DOHH2 (cell line): ENCODE data around the gene KIFBP.
"Not testable (repeated sequence)": the region's sequence is repeated elsewhere in the genome, so short reads cannot be mapped to it uniquely, and the experiment has no call there.

Experiments used
- H3F3A ChIP-seq: fragments of 200-600 bp; sonication (generic), shearing (Covaris generic); 2 replicates; pipeline ENCODE4 v1.6.0; 2016; ENCODE audit warnings: antibody characterized with exemption, mild to moderate bottlenecking; ENCODE audit not compliant: control insufficient read depth, insufficient read depth
- H3K27ac ChIP-seq: fragments of 200-600 bp; sonication (generic); 2 replicates; pipeline ENCODE4 v1.5.1; 2014; ENCODE audit warnings: low read depth, mild to moderate bottlenecking, low read length, moderate library complexity
- H3K27me3 ChIP-seq: fragments of 200-600 bp; sonication (generic); 2 replicates; pipeline ENCODE4 v1.6.1; 2014; ENCODE audit warnings: mild to moderate bottlenecking, low read length, mixed read lengths; ENCODE audit not compliant: control insufficient read depth
- H3K36me3 ChIP-seq: fragments of 200-600 bp; sonication (generic); 2 replicates; pipeline ENCODE4 v1.6.1; 2014; ENCODE audit warnings: mild to moderate bottlenecking, low read length, moderate library complexity, mixed read lengths; ENCODE audit not compliant: control insufficient read depth
- H3K4me1 ChIP-seq: fragments of 200-600 bp; sonication (generic); 2 replicates; pipeline ENCODE4 v1.6.1; 2014; ENCODE audit warnings: mild to moderate bottlenecking, low read length, mixed read lengths; ENCODE audit not compliant: control insufficient read depth
- H3K4me2 ChIP-seq: fragments of 200-600 bp; sonication (generic); 2 replicates; pipeline ENCODE4 v1.6.0; 2014; ENCODE audit warnings: mild to moderate bottlenecking, low read length, moderate library complexity
- H3K4me3 ChIP-seq: fragments of 200-600 bp; sonication (generic); 2 replicates; pipeline ENCODE4 v1.5.1; 2014; ENCODE audit warnings: mild to moderate bottlenecking, low read length, mixed read lengths
- H3K79me2 ChIP-seq: fragments of 200-600 bp; sonication (generic); 2 replicates; pipeline ENCODE4 v1.6.1; 2014; ENCODE audit warnings: mild to moderate bottlenecking, low read length, mixed read lengths; ENCODE audit not compliant: control insufficient read depth
- H3K9me2 ChIP-seq: fragments of 200-600 bp; sonication (generic); replicated peaks from 2 replicates; pipeline ENCODE4 v1.6.1; 2014; ENCODE audit warnings: mild to moderate bottlenecking, low read length, mixed read lengths; ENCODE audit not compliant: control insufficient read depth
- H3K9me3 ChIP-seq: fragments of 200-600 bp; sonication (generic); 2 replicates; pipeline ENCODE4 v1.6.1; 2014; ENCODE audit warnings: antibody characterized with exemption, low read length, mixed read lengths; ENCODE audit not compliant: control insufficient read depth, insufficient read depth
- H4K20me1 ChIP-seq: fragments of 200-600 bp; sonication (generic); 2 replicates; pipeline ENCODE4 v1.6.0; 2014; ENCODE audit warnings: low read depth, mild to moderate bottlenecking, antibody characterized with exemption, low read length, moderate library complexity; ENCODE audit not compliant: control insufficient read depth, insufficient read depth
- EZH2phosphoT487 ChIP-seq: fragments of 200-600 bp; sonication (generic); IDR thresholded peaks from 2 replicates; pipeline ENCODE4 v1.6.1; 2017; ENCODE audit warnings: borderline replicate concordance, mild to moderate bottlenecking, antibody characterized with exemption, low read length, moderate library complexity, mixed read lengths
- TF ChIP-seq, protein P1 (sequence below): fragments of 200-600 bp; sonication (generic); IDR thresholded peaks from one replicate; pipeline ENCODE4 v1.5.1; 2014; ENCODE audit warnings: antibody characterized with exemption, mild to moderate bottlenecking, low read depth, low read length; ENCODE audit not compliant: poor library complexity, severe bottlenecking

KIFBP gene

DNA sequence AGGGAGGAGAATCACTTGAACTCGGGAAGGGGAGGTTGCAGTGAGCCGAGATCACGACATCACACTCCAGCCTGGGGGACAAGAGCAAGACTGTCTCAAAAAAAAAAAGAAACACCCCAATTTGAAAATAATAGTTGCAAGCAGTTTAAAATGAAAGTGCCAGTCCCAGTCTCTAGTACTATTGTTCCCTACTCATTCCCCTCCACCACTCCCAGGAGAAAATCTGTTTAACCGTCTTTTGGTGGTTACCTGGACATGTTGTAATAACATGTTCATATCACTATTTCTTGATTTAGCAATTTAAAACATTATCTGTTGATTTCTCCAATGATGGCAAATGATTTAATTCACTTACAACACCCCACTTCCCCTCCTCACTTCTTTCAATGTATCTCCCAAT lies 44.7 kb downstream of the KIFBP start:
- H3K4me2 ChIP-seq, result no peak overlapping the region
- H3K9me3 ChIP-seq, result peaks cover 10% of the 10 kb centered on the region
- no peaks in the 10 kb centered on the region for H3F3A ChIP-seq
- H3K4me3 ChIP-seq, result no peak overlapping the region
- no peaks in the 10 kb centered on the region for H3K36me3 ChIP-seq
- H3K79me2 ChIP-seq, result no peaks in the 10 kb centered on the region
- no peaks in the 10 kb centered on the region for H3K4me1 ChIP-seq
- H3K27me3 ChIP-seq, result no peaks in the 10 kb centered on the region; the same call in 1 of the 2 replicates
- no peaks in the 10 kb centered on the region for H3K9me2 ChIP-seq
- no peaks in the 10 kb centered on the region for H4K20me1 ChIP-seq
- TF ChIP-seq, protein P1, sequence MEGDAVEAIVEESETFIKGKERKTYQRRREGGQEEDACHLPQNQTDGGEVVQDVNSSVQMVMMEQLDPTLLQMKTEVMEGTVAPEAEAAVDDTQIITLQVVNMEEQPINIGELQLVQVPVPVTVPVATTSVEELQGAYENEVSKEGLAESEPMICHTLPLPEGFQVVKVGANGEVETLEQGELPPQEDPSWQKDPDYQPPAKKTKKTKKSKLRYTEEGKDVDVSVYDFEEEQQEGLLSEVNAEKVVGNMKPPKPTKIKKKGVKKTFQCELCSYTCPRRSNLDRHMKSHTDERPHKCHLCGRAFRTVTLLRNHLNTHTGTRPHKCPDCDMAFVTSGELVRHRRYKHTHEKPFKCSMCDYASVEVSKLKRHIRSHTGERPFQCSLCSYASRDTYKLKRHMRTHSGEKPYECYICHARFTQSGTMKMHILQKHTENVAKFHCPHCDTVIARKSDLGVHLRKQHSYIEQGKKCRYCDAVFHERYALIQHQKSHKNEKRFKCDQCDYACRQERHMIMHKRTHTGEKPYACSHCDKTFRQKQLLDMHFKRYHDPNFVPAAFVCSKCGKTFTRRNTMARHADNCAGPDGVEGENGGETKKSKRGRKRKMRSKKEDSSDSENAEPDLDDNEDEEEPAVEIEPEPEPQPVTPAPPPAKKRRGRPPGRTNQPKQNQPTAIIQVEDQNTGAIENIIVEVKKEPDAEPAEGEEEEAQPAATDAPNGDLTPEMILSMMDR, result no peak
- TF ChIP-seq EZH2phosphoT487, result no peak
- no peak overlapping the region for H3K27ac ChIP-seq

DNA sequence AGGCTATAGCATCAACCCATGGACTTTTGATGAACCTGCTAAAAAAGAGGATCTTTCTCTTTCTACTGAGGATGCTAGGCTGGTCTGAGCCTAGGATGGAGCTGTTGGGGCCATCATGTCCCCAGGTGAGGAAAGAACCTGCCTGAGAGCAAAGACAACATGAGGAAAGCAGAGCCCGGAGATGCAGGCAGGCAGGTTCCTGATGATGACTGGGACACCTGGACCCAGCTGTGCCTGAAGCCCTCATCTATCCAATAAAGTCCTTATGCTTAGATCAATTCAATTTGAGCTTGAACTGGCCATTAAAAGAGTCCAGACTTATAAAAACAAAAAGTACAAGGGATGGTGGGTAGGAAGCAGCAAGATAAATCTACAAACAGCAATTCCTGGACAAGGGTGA lies 48.9 kb downstream of the KIFBP start:
- Histone ChIP-seq H3K9me3 (no peaks in the 10 kb centered on the region), H3K36me3 (no peaks in the 10 kb centered on the region), H3K4me1 (no peaks in the 10 kb centered on the region), H3K27ac (no peak overlapping the region), H3K4me3 (no peak overlapping the region), H3F3A (no peaks in the 10 kb centered on the region), H3K27me3 (no peaks in the 10 kb centered on the region), H4K20me1 (no peaks in the 10 kb centered on the region), H3K4me2 (no peak overlapping the region), H3K9me2 (no peaks in the 10 kb centered on the region), H3K79me2 (no peaks in the 10 kb centered on the region)
- TF ChIP-seq, protein P1, result no peak
- TF ChIP-seq EZH2phosphoT487, result no peak

DNA sequence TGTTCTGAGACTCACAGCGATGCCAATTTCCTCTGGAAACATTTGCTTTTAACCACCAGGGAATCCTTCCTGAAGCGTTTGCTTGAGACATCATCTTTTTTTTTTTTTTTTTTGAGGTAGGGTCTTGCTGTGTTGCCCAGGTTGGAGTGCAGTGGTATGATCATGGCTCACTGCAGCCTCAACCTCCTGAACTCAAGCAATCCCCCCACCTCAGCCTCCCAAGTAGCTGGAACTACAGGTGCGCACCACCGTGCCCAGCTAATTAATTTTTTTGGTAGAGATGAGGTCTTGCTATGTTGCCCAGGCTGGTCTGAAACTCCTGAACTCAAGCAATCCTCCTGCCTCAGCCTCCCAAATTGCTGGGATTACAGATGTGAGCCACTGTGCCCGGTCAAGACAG lies 52.3 kb downstream of the KIFBP start:
- H3K4me3 ChIP-seq, H3F3A ChIP-seq, H3K36me3 ChIP-seq, H3K9me3 ChIP-seq, H3K27ac ChIP-seq, H3K9me2 ChIP-seq, H3K79me2 ChIP-seq, H3K4me2 ChIP-seq, H4K20me1 ChIP-seq, H3K27me3 ChIP-seq: not testable (repeated sequence)
- H3K4me1 ChIP-seq, result peaks cover 15% of the 10 kb centered on the region

DNA sequence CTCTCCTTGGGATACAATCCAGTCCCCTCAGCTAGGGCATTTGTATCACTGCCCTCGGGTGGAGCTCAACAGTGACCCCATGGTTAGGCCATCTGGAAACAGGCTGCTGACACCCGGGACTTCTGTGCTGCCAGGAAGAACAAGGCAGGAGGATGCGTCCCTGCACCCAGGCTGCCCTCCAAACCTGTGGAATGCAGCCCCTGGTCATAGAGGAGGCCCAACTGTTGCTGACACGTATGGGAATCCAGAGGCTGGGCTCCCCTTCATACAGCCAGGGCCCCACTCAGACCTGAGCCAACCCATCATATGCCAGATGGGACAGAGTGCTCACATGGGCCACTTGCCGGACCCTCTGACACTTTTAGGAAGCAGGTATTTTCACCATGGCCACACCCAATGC lies 53.8 kb downstream of the KIFBP start:
- no peak overlapping the region for H3K27ac ChIP-seq
- H3K4me1 ChIP-seq, result peaks cover 15% of the 10 kb centered on the region
- H3K4me3 ChIP-seq, result no peak overlapping the region
- H3K79me2 ChIP-seq, result no peaks in the 10 kb centered on the region
- TF ChIP-seq EZH2phosphoT487, result no peak
- TF ChIP-seq, protein P1, result no peak
- no peaks in the 10 kb centered on the region for H3F3A ChIP-seq
- H3K4me2 ChIP-seq, result no peak overlapping the region
- no peaks in the 10 kb centered on the region for H3K9me2 ChIP-seq
- H4K20me1 ChIP-seq, result no peaks in the 10 kb centered on the region
- no peaks in the 10 kb centered on the region for H3K9me3 ChIP-seq
- no peaks in the 10 kb centered on the region for H3K36me3 ChIP-seq
- no peaks in the 10 kb centered on the region for H3K27me3 ChIP-seq
